Neural crest cell (in vitro differentiated cells): Measurements from ENCODE around the gene UNC45A. TPM values are rescaled to one million over a fixed set of nuclear protein-coding genes. Genes with fewer than 3 reads are reported as not detected.

ENCODE experiments used
- DNase-seq: peaks from one replicate; pipeline ENCODE4 v3.0.0; 2021; ENCODE audit warnings: low read depth, mixed read lengths, low spot score
- H3K27ac Mint-ChIP-seq: one replicate; pipeline ENCODE4 v1.8.0; 2021; ENCODE audit warnings: mild to moderate bottlenecking, mixed read lengths; ENCODE audit not compliant: unreplicated experiment
- H3K27me3 Mint-ChIP-seq: 2 replicates; pipeline ENCODE4 v1.8.0; 2021; ENCODE audit warnings: low read depth, mild to moderate bottlenecking, mixed read lengths
- H3K36me3 Mint-ChIP-seq: 2 replicates; pipeline ENCODE4 v1.8.0; 2021; ENCODE audit warnings: low read depth, mild to moderate bottlenecking, mixed read lengths
- H3K4me1 Mint-ChIP-seq: 2 replicates; pipeline ENCODE4 v1.8.0; 2021; ENCODE audit warnings: mixed read lengths
- H3K4me3 Mint-ChIP-seq: one replicate; pipeline ENCODE4 v1.8.0; 2021; ENCODE audit warnings: mild to moderate bottlenecking, mixed read lengths
- H3K9me3 Mint-ChIP-seq: 2 replicates; pipeline ENCODE4 v1.8.0; 2021; ENCODE audit warnings: mixed read lengths
- total RNA-seq: library from RNA; stranded (reverse); gene quantifications from 2 replicates; pipeline ENCODE4 v1.2.1, GENCODE V29; 2021
- TF ChIP-seq, protein P1 (sequence below): fragments of 200-600 bp; sonication (generic); conservative IDR thresholded peaks from 2 replicates; pipeline ENCODE4 v1.5.0; 2021; ENCODE audit warnings: antibody characterized with exemption, mild to moderate bottlenecking

UNC45A gene
- total RNA-seq, 1 donor from 2014 or later, result 65.4 TPM

DNA sequence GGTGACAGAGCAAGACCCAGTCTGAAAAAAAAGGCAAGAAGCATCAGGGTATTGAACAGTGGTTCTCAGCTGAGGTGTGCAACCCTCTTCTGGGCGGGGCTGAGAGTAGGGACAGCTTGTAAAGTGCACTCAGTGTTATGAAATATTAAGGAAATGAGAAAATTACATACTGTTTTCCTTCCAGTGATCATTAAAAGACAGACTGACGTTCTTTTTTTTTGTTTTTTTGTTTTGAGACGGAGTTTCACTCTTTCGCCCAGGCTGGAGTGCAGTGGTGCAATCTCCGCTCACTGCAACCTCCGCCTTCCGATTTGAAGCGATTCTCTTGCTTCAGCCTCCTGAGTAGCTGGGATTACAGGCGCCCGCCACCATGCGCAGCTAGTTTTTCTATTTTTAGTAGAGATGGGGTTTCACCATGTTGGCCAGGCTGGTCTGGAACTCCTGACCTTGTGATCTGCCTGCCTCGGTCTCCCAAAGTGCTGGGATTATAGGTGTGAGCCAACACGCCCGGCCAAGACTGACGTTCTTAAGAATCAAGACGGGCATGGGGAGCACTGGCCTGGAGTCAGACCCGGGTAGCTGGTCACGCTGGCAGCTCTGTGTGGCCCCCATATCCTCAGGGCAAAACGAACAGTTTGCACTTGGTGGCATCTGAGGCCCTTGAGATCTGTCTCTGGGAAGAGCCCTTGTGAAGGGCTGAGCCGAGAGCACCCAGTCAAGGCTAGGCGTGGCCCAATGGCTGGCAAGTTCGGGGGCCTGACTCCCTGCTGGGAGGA, 20.6 kb upstream of the UNC45A start:
- H3K27me3 Mint-ChIP-seq, result no peaks in the 10 kb centered on the region
- H3K4me3 Mint-ChIP-seq, result no peak overlapping the region
- DNase-seq, result no peak
- no peaks in the 10 kb centered on the region for H3K9me3 Mint-ChIP-seq
- no peaks in the 10 kb centered on the region for H3K4me1 Mint-ChIP-seq
- TF ChIP-seq, protein P1, sequence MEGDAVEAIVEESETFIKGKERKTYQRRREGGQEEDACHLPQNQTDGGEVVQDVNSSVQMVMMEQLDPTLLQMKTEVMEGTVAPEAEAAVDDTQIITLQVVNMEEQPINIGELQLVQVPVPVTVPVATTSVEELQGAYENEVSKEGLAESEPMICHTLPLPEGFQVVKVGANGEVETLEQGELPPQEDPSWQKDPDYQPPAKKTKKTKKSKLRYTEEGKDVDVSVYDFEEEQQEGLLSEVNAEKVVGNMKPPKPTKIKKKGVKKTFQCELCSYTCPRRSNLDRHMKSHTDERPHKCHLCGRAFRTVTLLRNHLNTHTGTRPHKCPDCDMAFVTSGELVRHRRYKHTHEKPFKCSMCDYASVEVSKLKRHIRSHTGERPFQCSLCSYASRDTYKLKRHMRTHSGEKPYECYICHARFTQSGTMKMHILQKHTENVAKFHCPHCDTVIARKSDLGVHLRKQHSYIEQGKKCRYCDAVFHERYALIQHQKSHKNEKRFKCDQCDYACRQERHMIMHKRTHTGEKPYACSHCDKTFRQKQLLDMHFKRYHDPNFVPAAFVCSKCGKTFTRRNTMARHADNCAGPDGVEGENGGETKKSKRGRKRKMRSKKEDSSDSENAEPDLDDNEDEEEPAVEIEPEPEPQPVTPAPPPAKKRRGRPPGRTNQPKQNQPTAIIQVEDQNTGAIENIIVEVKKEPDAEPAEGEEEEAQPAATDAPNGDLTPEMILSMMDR, result no peak
- H3K27ac Mint-ChIP-seq, result no peak overlapping the region
- peaks cover 2% of the 10 kb centered on the region for H3K36me3 Mint-ChIP-seq

DNA sequence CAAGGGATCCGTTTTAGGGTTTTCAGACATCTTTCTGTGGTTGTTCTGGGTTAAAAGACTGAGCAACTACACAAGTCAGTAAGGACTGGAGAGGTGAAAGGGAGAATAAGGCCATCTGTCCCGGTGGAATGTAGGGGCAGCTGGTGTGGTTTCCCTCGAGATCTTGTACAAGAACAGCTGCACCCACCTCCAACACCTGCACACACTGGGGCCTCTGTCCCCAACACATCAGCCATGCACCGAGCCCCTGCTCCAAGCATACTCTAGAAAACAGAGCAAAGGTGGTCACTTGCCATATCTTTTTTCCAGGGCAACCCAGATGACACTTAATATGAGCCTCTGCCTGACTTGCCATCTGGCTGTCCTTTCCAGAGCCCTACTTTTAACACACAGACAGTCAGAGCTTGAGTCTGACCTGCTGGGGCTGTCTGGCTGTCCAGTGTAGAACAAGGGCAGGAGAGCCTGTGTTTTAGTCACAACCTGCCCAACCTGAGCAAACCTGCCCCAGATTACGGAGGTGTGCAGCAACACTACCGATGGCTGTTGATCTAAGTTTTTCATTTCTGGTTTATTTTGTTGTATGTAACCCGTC, 19.8 kb upstream of the UNC45A start:
- no peaks in the 10 kb centered on the region for H3K9me3 Mint-ChIP-seq

DNA sequence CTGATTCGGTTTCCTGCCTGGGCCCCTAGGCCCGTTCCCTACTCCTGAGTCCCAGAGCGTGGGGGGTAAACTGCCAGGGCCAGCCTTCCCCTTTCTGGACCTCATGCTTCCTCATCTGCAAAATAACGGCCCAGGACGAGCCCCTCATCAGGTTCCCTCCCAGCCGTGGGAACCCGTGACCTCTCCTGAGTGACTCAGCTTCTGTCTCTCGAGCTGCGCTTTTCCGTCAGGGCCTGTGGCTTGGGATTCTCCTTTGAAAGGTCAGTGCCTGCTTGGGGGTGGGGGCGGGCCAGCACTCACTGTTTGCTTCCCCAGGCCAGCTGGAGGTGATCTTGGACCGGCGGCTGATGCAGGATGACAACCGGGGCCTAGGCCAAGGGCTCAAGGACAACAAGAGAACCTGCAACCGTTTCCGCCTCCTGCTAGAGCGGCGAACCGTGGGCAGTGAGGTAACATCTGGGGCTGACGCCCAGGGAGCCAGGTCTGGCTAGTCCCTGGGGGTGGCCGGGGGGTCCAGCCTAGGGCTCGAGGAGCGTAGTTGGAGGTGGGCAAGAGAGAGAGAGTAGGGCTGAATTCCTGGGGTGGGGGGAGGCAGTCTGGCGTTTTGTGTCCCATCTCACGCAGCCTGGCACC, 19.2 kb upstream of the UNC45A start:
- TF ChIP-seq, protein P1, result no peak
- Mint-ChIP-seq H3K27ac (peak overlapping the region; percentile 19), H3K27me3 (no peaks in the 10 kb centered on the region), H3K4me3 (no peak overlapping the region), H3K4me1 (no peaks in the 10 kb centered on the region), H3K9me3 (no peaks in the 10 kb centered on the region), H3K36me3 (peaks cover 6% of the 10 kb centered on the region)
- DNase-seq, result no peak

More for the DNA sequence above, 19.8 kb upstream of the UNC45A start:
- TF ChIP-seq, protein P1, result no peak
- Mint-ChIP-seq H3K36me3 (peaks cover 6% of the 10 kb centered on the region), H3K27me3 (no peaks in the 10 kb centered on the region), H3K4me3 (no peak overlapping the region), H3K27ac (no peak overlapping the region), H3K4me1 (no peaks in the 10 kb centered on the region)
- DNase-seq, result no peak

DNA sequence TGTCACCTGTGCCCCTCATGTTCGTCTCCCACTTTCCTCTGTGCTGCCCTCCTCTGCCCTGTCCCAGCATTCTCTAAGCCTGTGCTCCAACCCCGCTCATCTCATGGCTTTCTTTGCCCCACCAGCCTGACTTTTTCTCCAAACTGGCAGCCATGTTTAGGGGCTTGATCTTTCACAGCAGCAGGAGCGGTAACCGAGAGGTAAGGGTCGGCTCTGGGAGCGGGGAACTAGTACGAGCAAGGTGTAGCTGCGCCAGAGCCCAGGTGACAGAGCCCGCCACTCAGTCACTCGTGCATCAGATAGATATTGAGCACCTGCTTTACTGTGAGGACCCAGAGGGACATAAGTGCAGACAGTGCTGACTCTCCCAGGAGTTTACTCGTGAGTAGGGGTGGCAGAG, 18.6 kb upstream of the UNC45A start:
- no peak for DNase-seq
- Mint-ChIP-seq H3K27me3 (no peaks in the 10 kb centered on the region), H3K4me3 (no peak overlapping the region), H3K4me1 (no peaks in the 10 kb centered on the region), H3K27ac (no peak overlapping the region), H3K36me3 (peaks cover 6% of the 10 kb centered on the region), H3K9me3 (no peaks in the 10 kb centered on the region)
- TF ChIP-seq, protein P1, result no peak

DNA sequence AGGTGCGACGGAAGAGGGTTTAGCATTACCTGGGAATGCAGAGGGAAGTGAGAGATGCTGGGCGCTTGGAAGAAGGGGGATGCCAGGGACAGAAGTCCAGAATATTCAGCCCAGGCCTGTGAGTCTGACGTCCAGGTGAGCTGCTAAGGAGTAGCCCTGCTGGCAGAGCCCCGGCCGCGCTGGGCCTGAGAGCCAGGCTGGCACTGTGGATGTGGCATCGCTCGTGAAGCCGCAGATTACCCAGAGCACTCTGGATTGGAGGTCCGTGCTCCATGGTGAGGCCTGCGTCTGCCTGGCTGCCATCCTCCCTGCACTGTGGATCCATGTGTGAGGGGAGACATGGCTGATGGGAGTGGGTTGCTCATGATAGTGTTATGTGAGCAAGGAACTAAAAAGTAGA, 17.5 kb upstream of the UNC45A start:
- Mint-ChIP-seq H3K9me3 (no peaks in the 10 kb centered on the region), H3K36me3 (peaks cover 6% of the 10 kb centered on the region), H3K27me3 (no peaks in the 10 kb centered on the region), H3K27ac (no peak overlapping the region), H3K4me3 (no peak overlapping the region), H3K4me1 (no peaks in the 10 kb centered on the region)
- TF ChIP-seq, protein P1, result no peak
- DNase-seq, result no peak
